Right renal pelvis (tissue), 4 donors: Measurements from ENCODE around the gene ELK3. TPM values are rescaled to one million over a fixed set of nuclear protein-coding genes. Genes with fewer than 3 reads are reported as not detected.
"Not testable (repeated sequence)": the region's sequence is repeated elsewhere in the genome, so short reads cannot be mapped to it uniquely, and the experiment has no call there.

ENCODE experiments used
- DNase-seq, 4 donors: peaks; one replicate each; pipeline ENCODE4 v3.0.0-alpha.2; 2013; ENCODE audit warnings: low read depth in 4 of 4, low spot score in 3 of 4, missing footprints in 1 of 4
- polyA plus RNA-seq, 4 donors: library from polyadenylated mRNA; unstranded; fragments of 120-200 nt; gene quantifications; one replicate each; pipeline ENCODE4 v1.2.1, GENCODE V29; 2013; ENCODE audit not compliant: insufficient read length in 4 of 4

Gene ELK3
- polyA plus RNA-seq, 4 donors = 56.0 to 66.3 (median 65.9) TPM

GRCh38 chr12:96294831-96295230 lies 100.7 kb downstream of the ELK3 start:
- DNase-seq = no peak

- no peak for DNase-seq
These were observed 101.5 kb downstream of the ELK3 start for GRCh38 chr12:96295532-96296160.

GRCh38 chr12:96297504-96297903 lies 103.3 kb downstream of the ELK3 start:
- no peak for DNase-seq

GRCh38 chr12:96300064-96300463 lies 105.9 kb downstream of the ELK3 start:
- DNase-seq = no peak

GRCh38 chr12:96301732-96302131 lies 107.6 kb downstream of the ELK3 start:
- DNase-seq = no peak

GRCh38 chr12:96302687-96303310 lies 108.6 kb downstream of the ELK3 start:
- no peak for DNase-seq

GRCh38 chr12:96303653-96304052 lies 109.5 kb downstream of the ELK3 start:
- DNase-seq = no peak

GRCh38 chr12:96305665-96306064 lies 111.5 kb downstream of the ELK3 start:
- no peak for DNase-seq

GRCh38 chr12:96308881-96309280 lies 114.7 kb downstream of the ELK3 start:
- DNase-seq = no peak

- DNase-seq = no peak
These were observed 115.9 kb downstream of the ELK3 start for GRCh38 chr12:96310067-96310466.

- no peak for DNase-seq
These were observed 117.0 kb downstream of the ELK3 start for GRCh38 chr12:96311191-96311590.

GRCh38 chr12:96313606-96314005 lies 119.4 kb downstream of the ELK3 start:
- no peak for DNase-seq

- DNase-seq = no peak
These were observed 120.5 kb downstream of the ELK3 start for GRCh38 chr12:96314723-96315122.

- DNase-seq = not testable (repeated sequence)
These were observed 121.7 kb downstream of the ELK3 start for GRCh38 chr12:96315741-96316481.

GRCh38 chr12:96317801-96318200 lies 123.6 kb downstream of the ELK3 start:
- DNase-seq = not testable (repeated sequence)

Other genes starting within 250 kb of the ELK3 start
- gene HAL, start 198.0 kb upstream of the ELK3 start, polyA plus RNA-seq = under 1 TPM; 0.35 to 0.42 (median 0.38) TPM
- gene LTA4H, start 158.8 kb upstream of the ELK3 start, polyA plus RNA-seq = 100 to 1,000 TPM; 126 to 134 (median 133) TPM
- gene CDK17, start 206.1 kb downstream of the ELK3 start, polyA plus RNA-seq = 10 to 100 TPM; 33.3 to 41.2 (median 40.3) TPM